HepG2 (cell line): ENCODE measurements around the gene GPR139. TPM values are rescaled to one million over a fixed set of nuclear protein-coding genes. Genes with fewer than 3 reads are reported as not detected.
A peak's percentile ranks its signal among the peaks of the same experiment; 100 is the strongest.

ENCODE experiments used
- AGO2 ChIP-seq: fragments of 200-400 bp; formaldehyde crosslinking; optimal IDR thresholded peaks from 2 replicates; pipeline ENCODE3; 2017; ENCODE audit warnings: mild to moderate bottlenecking, low read depth, low read length, moderate library complexity
- ARHGAP35 ChIP-seq: sonication (generic); formaldehyde crosslinking; IDR thresholded peaks from 2 replicates; pipeline ENCODE4 v1.9.0; 2022; ENCODE audit warnings: mild to moderate bottlenecking, inconsistent platforms, moderate library complexity, missing genetic modification reagents, borderline replicate concordance
- MBNL3 ChIP-seq: fragments of 250-450 bp; sonication (Bioruptor Pico); conservative IDR thresholded peaks from 2 replicates; pipeline ENCODE4 v1.8.0; 2022; ENCODE audit warnings: mild to moderate bottlenecking, inconsistent platforms
- RARA ChIP-seq: IDR thresholded peaks from 2 replicates; pipeline ENCODE4 v1.6.1; 2016; ENCODE audit warnings: missing genetic modification reagents, missing compliant biosample characterization
- TGIF2 ChIP-seq: IDR thresholded peaks from 2 replicates; pipeline ENCODE4 v1.6.1; 2016; ENCODE audit warnings: control low read depth, missing compliant biosample characterization
- polyA plus RNA-seq, 8 experiments: library from polyadenylated mRNA; depleted of rRNA in 3 of 8; stranded (reverse) in 7 of 8; unstranded in 1 of 8; fragments of >200 nt; fragmentation: Illumina TruSeq in 4 of 8; extraction: Trizol in 4 of 8; gene quantifications; 2 replicates each; pipeline versions ENCODE4 v1.2.1 to v1.2.3, GENCODE V29; 2011 to 2016; ENCODE audit warnings: low read depth in 4 of 8, missing spikeins in 1 of 8, mixed read lengths in 1 of 8; ENCODE audit not compliant: insufficient read depth in 1 of 8
- total RNA-seq, 5 experiments: library from RNA; depleted of rRNA; stranded (reverse); fragments of >200 nt; fragmentation: Illumina TruSeq; extraction: Trizol; gene quantifications; 2 replicates each; pipeline ENCODE4 v1.2.3, GENCODE V29; 2016; ENCODE audit warnings: low read depth in 1 of 5
- TF ChIP-seq, protein P1 (sequence below): sonication (generic); formaldehyde crosslinking; IDR thresholded peaks from 2 replicates; pipeline ENCODE4; 2020; ENCODE audit warnings: missing genetic modification reagents, mild to moderate bottlenecking, borderline replicate concordance
- TF ChIP-seq, protein P2 (sequence below): sonication (generic); formaldehyde crosslinking; IDR thresholded peaks from 2 replicates; pipeline ENCODE4 v1.4.0; 2020; ENCODE audit warnings: low read depth, mild to moderate bottlenecking, missing genetic modification reagents
- TF ChIP-seq, protein P3 (sequence below): sonication (generic); formaldehyde crosslinking; IDR thresholded peaks from 2 replicates; pipeline ENCODE4 v1.5.0; 2020; ENCODE audit warnings: missing genetic modification reagents, mild to moderate bottlenecking, borderline replicate concordance
- TF ChIP-seq, protein P4 (sequence below): sonication (generic); formaldehyde crosslinking; IDR thresholded peaks from 2 replicates; pipeline ENCODE4 v1.9.0; 2021; ENCODE audit warnings: missing genetic modification reagents, borderline replicate concordance
- TF ChIP-seq, protein P5 (sequence below): sonication (generic); formaldehyde crosslinking; IDR thresholded peaks from 2 replicates; pipeline ENCODE4 v1.4.0; 2020; ENCODE audit warnings: missing genetic modification reagents

GPR139 gene
- total and polyA plus RNA-seq, 2 of the 13 experiments (the other 11 are each of a cell fraction or from before 2014, with no cell fraction given) = not detected

DNA sequence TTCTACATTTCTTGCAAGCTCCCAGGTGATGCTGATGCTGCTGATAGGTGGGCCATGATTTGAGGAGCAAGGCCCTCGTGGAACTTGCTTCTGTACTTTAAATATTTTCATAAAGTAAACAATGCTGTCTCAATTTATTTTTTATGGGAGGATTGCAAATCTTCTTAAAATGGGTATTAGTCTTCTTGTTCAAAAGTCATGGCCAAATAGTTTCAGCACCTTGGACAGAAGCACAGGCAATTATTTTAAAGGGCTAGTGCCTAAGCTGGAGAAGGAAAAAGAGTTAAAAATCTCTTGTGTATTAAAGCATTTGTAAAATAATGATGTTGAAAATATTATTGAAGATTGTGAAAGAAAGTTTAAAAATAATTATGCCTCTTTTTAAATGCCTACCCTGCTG, 50.5 kb downstream of the GPR139 start (continued):
- TF ChIP-seq, protein P1, sequence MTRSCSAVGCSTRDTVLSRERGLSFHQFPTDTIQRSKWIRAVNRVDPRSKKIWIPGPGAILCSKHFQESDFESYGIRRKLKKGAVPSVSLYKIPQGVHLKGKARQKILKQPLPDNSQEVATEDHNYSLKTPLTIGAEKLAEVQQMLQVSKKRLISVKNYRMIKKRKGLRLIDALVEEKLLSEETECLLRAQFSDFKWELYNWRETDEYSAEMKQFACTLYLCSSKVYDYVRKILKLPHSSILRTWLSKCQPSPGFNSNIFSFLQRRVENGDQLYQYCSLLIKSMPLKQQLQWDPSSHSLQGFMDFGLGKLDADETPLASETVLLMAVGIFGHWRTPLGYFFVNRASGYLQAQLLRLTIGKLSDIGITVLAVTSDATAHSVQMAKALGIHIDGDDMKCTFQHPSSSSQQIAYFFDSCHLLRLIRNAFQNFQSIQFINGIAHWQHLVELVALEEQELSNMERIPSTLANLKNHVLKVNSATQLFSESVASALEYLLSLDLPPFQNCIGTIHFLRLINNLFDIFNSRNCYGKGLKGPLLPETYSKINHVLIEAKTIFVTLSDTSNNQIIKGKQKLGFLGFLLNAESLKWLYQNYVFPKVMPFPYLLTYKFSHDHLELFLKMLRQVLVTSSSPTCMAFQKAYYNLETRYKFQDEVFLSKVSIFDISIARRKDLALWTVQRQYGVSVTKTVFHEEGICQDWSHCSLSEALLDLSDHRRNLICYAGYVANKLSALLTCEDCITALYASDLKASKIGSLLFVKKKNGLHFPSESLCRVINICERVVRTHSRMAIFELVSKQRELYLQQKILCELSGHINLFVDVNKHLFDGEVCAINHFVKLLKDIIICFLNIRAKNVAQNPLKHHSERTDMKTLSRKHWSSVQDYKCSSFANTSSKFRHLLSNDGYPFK (CRISPR knock-in tag) = no peak
- TF ChIP-seq, protein P2, sequence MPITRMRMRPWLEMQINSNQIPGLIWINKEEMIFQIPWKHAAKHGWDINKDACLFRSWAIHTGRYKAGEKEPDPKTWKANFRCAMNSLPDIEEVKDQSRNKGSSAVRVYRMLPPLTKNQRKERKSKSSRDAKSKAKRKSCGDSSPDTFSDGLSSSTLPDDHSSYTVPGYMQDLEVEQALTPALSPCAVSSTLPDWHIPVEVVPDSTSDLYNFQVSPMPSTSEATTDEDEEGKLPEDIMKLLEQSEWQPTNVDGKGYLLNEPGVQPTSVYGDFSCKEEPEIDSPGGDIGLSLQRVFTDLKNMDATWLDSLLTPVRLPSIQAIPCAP (CRISPR knock-in tag) = no peak
- TF ChIP-seq AGO2 = no peak
- TF ChIP-seq, protein P3, sequence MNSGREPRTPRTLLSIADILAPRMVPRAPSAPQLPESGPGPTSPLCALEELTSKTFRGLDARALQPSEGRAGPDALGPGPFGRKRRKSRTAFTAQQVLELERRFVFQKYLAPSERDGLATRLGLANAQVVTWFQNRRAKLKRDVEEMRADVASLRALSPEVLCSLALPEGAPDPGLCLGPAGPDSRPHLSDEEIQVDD = no peak
- peak; percentile 35; the same call in 1 of the 2 replicates for TF ChIP-seq RARA (CRISPR knock-in tag)
- no peak for TF ChIP-seq ARHGAP35 (CRISPR knock-in tag)
- TF ChIP-seq, protein P4, sequence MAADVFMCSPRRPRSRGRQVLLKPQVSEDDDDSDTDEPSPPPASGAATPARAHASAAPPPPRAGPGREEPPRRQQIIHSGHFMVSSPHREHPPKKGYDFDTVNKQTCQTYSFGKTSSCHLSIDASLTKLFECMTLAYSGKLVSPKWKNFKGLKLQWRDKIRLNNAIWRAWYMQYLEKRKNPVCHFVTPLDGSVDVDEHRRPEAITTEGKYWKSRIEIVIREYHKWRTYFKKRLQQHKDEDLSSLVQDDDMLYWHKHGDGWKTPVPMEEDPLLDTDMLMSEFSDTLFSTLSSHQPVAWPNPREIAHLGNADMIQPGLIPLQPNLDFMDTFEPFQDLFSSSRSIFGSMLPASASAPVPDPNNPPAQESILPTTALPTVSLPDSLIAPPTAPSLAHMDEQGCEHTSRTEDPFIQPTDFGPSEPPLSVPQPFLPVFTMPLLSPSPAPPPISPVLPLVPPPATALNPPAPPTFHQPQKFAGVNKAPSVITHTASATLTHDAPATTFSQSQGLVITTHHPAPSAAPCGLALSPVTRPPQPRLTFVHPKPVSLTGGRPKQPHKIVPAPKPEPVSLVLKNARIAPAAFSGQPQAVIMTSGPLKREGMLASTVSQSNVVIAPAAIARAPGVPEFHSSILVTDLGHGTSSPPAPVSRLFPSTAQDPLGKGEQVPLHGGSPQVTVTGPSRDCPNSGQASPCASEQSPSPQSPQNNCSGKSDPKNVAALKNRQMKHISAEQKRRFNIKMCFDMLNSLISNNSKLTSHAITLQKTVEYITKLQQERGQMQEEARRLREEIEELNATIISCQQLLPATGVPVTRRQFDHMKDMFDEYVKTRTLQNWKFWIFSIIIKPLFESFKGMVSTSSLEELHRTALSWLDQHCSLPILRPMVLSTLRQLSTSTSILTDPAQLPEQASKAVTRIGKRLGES = peak; percentile 72; the same call in 1 of the 2 replicates
- TF ChIP-seq MBNL3 (CRISPR knock-in tag) = no peak
- TF ChIP-seq TGIF2 (CRISPR knock-in tag) = 0 out of 2 replicates have a peak, but pooled peaks have one; percentile 45
- TF ChIP-seq, protein P5, sequence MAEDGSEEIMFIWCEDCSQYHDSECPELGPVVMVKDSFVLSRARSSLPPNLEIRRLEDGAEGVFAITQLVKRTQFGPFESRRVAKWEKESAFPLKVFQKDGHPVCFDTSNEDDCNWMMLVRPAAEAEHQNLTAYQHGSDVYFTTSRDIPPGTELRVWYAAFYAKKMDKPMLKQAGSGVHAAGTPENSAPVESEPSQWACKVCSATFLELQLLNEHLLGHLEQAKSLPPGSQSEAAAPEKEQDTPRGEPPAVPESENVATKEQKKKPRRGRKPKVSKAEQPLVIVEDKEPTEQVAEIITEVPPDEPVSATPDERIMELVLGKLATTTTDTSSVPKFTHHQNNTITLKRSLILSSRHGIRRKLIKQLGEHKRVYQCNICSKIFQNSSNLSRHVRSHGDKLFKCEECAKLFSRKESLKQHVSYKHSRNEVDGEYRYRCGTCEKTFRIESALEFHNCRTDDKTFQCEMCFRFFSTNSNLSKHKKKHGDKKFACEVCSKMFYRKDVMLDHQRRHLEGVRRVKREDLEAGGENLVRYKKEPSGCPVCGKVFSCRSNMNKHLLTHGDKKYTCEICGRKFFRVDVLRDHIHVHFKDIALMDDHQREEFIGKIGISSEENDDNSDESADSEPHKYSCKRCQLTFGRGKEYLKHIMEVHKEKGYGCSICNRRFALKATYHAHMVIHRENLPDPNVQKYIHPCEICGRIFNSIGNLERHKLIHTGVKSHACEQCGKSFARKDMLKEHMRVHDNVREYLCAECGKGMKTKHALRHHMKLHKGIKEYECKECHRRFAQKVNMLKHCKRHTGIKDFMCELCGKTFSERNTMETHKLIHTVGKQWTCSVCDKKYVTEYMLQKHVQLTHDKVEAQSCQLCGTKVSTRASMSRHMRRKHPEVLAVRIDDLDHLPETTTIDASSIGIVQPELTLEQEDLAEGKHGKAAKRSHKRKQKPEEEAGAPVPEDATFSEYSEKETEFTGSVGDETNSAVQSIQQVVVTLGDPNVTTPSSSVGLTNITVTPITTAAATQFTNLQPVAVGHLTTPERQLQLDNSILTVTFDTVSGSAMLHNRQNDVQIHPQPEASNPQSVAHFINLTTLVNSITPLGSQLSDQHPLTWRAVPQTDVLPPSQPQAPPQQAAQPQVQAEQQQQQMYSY (CRISPR knock-in tag) = 0 out of 2 replicates have a peak, but pooled peaks have one; percentile 21
